Liver (tissue), 9 donors: ENCODE measurements around the gene TSPAN32. TPM values are rescaled to one million over a fixed set of nuclear protein-coding genes. Genes with fewer than 3 reads are reported as not detected.

Experiments used
- DNase-seq: peaks from one replicate; pipeline ENCODE4 v3.0.0-alpha.2; 2017; ENCODE audit warnings: low spot score
- H3K27ac ChIP-seq, 2 donors: one replicate each; pipeline ENCODE4 v1.7.0; 2013; ENCODE audit warnings: inconsistent platforms in 2 of 2, low read length in 2 of 2, control low read depth in 1 of 2, low read depth in 1 of 2, mild to moderate bottlenecking in 1 of 2
- H3K27me3 ChIP-seq, 4 donors: one replicate each; pipeline versions ENCODE4 v1.6.1 to v1.7.0; 2013; ENCODE audit warnings: low read length in 3 of 4, inconsistent platforms in 1 of 4, mild to moderate bottlenecking in 1 of 4, moderate library complexity in 1 of 4; ENCODE audit not compliant: control insufficient read depth in 4 of 4, insufficient read depth in 4 of 4
- H3K36me3 ChIP-seq, 4 donors: one replicate each; pipeline versions ENCODE4 v1.6.1 to v1.7.0; 2013; ENCODE audit warnings: low read length in 3 of 4, mild to moderate bottlenecking in 3 of 4, low read depth in 1 of 4, moderate library complexity in 1 of 4; ENCODE audit not compliant: control insufficient read depth in 4 of 4, insufficient read depth in 3 of 4
- H3K4me1 ChIP-seq, 4 donors: one replicate each; pipeline versions ENCODE4 v1.6.1 to v1.7.0; 2013; ENCODE audit warnings: low read length in 3 of 4, mild to moderate bottlenecking in 3 of 4, moderate library complexity in 1 of 4; ENCODE audit not compliant: control insufficient read depth in 4 of 4, insufficient read depth in 4 of 4
- H3K4me3 ChIP-seq, 3 donors: one replicate each; pipeline versions ENCODE4 v1.6.1 to v1.7.0; 2013; ENCODE audit warnings: low read length in 3 of 3, control low read depth in 1 of 3, low read depth in 1 of 3, mild to moderate bottlenecking in 1 of 3
- H3K9ac ChIP-seq, 2 donors: one replicate each; pipeline ENCODE4 v1.7.0; 2013; ENCODE audit warnings: low read length in 2 of 2, mild to moderate bottlenecking in 2 of 2, moderate library complexity in 2 of 2, control low read depth in 1 of 2, low read depth in 1 of 2
- H3K9me3 ChIP-seq, 4 donors: one replicate each; pipeline versions ENCODE4 v1.6.1 to v1.7.0; 2013; ENCODE audit warnings: low read length in 3 of 4; ENCODE audit not compliant: control insufficient read depth in 4 of 4
- CTCF ChIP-seq: fragments of 150-350 bp; IDR thresholded peaks from 2 replicates; pipeline ENCODE4 v1.5.1; 2017; ENCODE audit warnings: improper control_type of control experiment, low read depth, low read length; ENCODE audit not compliant: missing input control
- EGR1 ChIP-seq, 2 donors: IDR thresholded peaks; 2 replicates each; pipeline ENCODE4 v1.6.1; 2016 to 2018; ENCODE audit warnings: antibody characterized with exemption in 2 of 2, low read depth in 2 of 2
- FOXA1 ChIP-seq: IDR thresholded peaks from 2 replicates; pipeline ENCODE4 v1.6.1; 2016; ENCODE audit warnings: antibody characterized with exemption
- FOXA2 ChIP-seq: IDR thresholded peaks from 2 replicates; pipeline ENCODE4 v1.6.1; 2016; ENCODE audit warnings: antibody characterized with exemption
- GABPA ChIP-seq, 2 donors: IDR thresholded peaks in 1 of 2; conservative IDR thresholded peaks in 1 of 2; 2 replicates each; pipeline ENCODE4 v1.6.1; 2016; ENCODE audit warnings: antibody characterized with exemption in 2 of 2, mild to moderate bottlenecking in 1 of 2, moderate library complexity in 1 of 2
- HNF4A ChIP-seq, 2 donors: conservative IDR thresholded peaks; 2 replicates each; pipeline ENCODE4 v1.6.1; 2016; ENCODE audit warnings: antibody characterized with exemption in 2 of 2, mild to moderate bottlenecking in 2 of 2
- JUND ChIP-seq, 2 donors: IDR thresholded peaks; 2 replicates each; pipeline ENCODE4 v1.6.1; 2016; ENCODE audit warnings: antibody characterized with exemption in 2 of 2
- MAX ChIP-seq: IDR thresholded peaks from 2 replicates; pipeline ENCODE4 v1.6.1; 2016; ENCODE audit warnings: antibody characterized with exemption
- NR2F2 ChIP-seq: IDR thresholded peaks from 2 replicates; pipeline ENCODE4 v1.6.1; 2016; ENCODE audit warnings: antibody characterized with exemption
- RAD21 ChIP-seq, 2 donors: IDR thresholded peaks; 2 replicates each; pipeline ENCODE4 v1.6.1; 2016; ENCODE audit warnings: antibody characterized with exemption in 2 of 2, mild to moderate bottlenecking in 2 of 2
- REST ChIP-seq: IDR thresholded peaks from 2 replicates; pipeline ENCODE4 v1.6.1; 2016; ENCODE audit warnings: antibody characterized with exemption, mild to moderate bottlenecking
- RXRA ChIP-seq, 2 donors: IDR thresholded peaks; 2 replicates each; pipeline ENCODE4 v1.6.1; 2017 to 2018; ENCODE audit warnings: antibody characterized with exemption in 2 of 2, mild to moderate bottlenecking in 1 of 2
- SP1 ChIP-seq: IDR thresholded peaks from 2 replicates; pipeline ENCODE4 v1.6.1; 2018; ENCODE audit warnings: antibody characterized with exemption, mild to moderate bottlenecking
- TAF1 ChIP-seq: conservative IDR thresholded peaks from 2 replicates; pipeline ENCODE4 v1.6.1; 2016; ENCODE audit warnings: antibody characterized with exemption, mild to moderate bottlenecking
- YY1 ChIP-seq: IDR thresholded peaks from 2 replicates; pipeline ENCODE4 v1.6.1; 2016; ENCODE audit warnings: antibody characterized with exemption, mild to moderate bottlenecking
- ZBTB33 ChIP-seq: IDR thresholded peaks from 2 replicates; pipeline ENCODE4 v1.6.1; 2016; ENCODE audit warnings: antibody characterized with exemption
- WGBS: extraction: QIAGEN DNeasy Blood & Tissue Kit; methylation state at CpG from one replicate; pipeline ENCODE4 v1.1.7; 2013; 5-methylcytosine and 5-hydroxymethylcytosine counted together
- polyA plus RNA-seq, 2 donors: library from polyadenylated mRNA; stranded (reverse) in 1 of 2; unstranded in 1 of 2; fragments of 200-250 nt in 1 of 2; fragments of >200 nt in 1 of 2; fragmentation: Nextera tagmentation in 1 of 2; extraction: Ambion mirVana in 1 of 2; gene quantifications; one replicate each; pipeline versions ENCODE4 v1.2.1 to v1.2.3, GENCODE V29; 2013 to 2015
- total RNA-seq, 2 donors: library from RNA; depleted of rRNA; stranded (reverse); fragments of >200 nt; gene quantifications; one replicate each; pipeline ENCODE4 v1.2.3, GENCODE V29; 2014
- TF ChIP-seq, protein P1 (sequence below): IDR thresholded peaks from 2 replicates; pipeline ENCODE4 v1.6.1; 2016; ENCODE audit warnings: antibody characterized with exemption
- donor health status: healthy.
- donor health status: healthy.
- donor health status: healthy.
- donor health status: healthy.
- donor health status: healthy.

Gene TSPAN32
- total and polyA plus RNA-seq, 4 donors: 0.25 to 71.4 (median 0.45) TPM

DNA sequence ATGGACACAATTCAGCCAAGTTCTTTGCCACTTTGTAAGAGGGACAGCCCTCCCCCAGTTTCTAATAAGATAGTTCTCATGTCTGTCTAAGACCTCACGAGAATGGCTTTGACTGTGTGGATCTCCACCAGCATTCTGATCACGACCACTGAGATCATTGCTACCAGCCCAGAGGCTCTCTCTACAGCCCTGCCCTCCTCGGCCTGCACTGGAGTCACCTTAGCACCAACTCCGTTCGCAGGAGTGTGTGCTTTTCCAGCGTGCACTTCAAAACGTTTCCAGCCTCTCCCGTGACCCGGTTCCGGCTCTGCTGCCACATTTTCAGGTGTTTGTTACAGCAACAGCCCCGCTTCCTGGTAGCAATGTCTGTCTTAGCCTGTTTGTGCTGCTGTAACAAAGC, 26.2 kb downstream of the TSPAN32 start:
- H3K4me1 ChIP-seq: peaks cover 2 to 20% (median 14%) of the 10 kb centered on the region in 4 donors
- no peak overlapping the region for H3K9ac ChIP-seq
- no peak for DNase-seq
- 94% methylated on average over 11 of the region's 11 CpGs for WGBS
- no peaks in the 10 kb centered on the region for H3K27me3 ChIP-seq
- no peak overlapping the region for H3K4me3 ChIP-seq
- no peak for TF ChIP-seq ZBTB33
- no peak for TF ChIP-seq MAX
- TF ChIP-seq GABPA (IDR thresholded peaks at IDR 0.05 in 1 of 2, conservative IDR thresholded peaks at IDR 0.05 in 1 of 2): no peak
- no peak for TF ChIP-seq SP1
- TF ChIP-seq RAD21 (IDR thresholded peaks at IDR 0.05): no peak
- no peak for TF ChIP-seq HNF4A (conservative IDR thresholded peaks at IDR 0.05)
- TF ChIP-seq JUND (IDR thresholded peaks at IDR 0.05): no peak
- TF ChIP-seq EGR1 (IDR thresholded peaks at IDR 0.05; ENCODE audit: low read depth in 2 of 2): no peak
- peaks cover 0 to 6% (median 0%) of the 10 kb centered on the region in 4 donors for H3K9me3 ChIP-seq
- H3K36me3 ChIP-seq: no peaks in the 10 kb centered on the region
- no peak overlapping the region for H3K27ac ChIP-seq

DNA sequence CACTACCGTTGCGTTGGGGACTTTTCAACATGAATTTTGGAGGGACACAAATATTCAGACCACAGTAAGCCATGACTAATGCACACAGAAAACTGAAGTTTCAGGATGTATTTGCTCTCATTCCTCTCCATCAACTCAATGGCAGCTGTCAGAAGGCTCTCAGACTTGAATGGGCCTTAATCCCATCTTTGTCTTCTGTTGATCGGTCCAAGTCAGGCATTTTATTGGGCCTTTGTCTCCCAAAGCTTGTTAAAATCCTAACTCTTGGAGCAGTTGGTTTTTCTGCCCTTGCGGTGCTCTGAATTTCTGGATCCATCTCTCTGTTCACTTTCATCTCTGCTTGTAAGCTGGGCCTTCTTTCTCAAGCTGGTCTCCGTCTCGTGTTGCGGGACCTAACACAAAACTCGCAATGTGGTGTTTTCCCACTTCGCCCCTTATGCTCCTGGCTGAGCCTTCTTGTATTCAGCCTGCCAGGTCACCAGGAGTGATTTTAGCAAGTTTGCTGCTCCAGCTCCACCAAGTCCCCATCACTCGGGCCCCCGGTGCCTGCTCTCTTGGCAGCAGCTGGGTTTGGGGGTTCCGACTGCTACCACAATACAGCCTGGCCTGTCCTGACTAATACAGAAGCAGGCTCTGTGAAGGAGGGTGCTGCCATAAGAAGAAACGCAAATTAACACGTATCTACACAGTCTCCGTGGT, 27.0 kb downstream of the TSPAN32 start:
- no peak for DNase-seq
- peaks cover 0 to 6% (median 0%) of the 10 kb centered on the region in 4 donors for H3K9me3 ChIP-seq
- no peak overlapping the region for H3K27ac ChIP-seq
- TF ChIP-seq FOXA1 (no peak), HNF4A (conservative IDR thresholded peaks at IDR 0.05) (no peak), RAD21 (IDR thresholded peaks at IDR 0.05) (no peak)
- peaks cover 2 to 20% (median 14%) of the 10 kb centered on the region in 4 donors for H3K4me1 ChIP-seq
- no peak overlapping the region for H3K4me3 ChIP-seq
- 96% methylated on average over 15 of the region's 15 CpGs for WGBS
- H3K9ac ChIP-seq: no peak overlapping the region
- no peaks in the 10 kb centered on the region for H3K27me3 ChIP-seq
- H3K36me3 ChIP-seq: no peaks in the 10 kb centered on the region

DNA sequence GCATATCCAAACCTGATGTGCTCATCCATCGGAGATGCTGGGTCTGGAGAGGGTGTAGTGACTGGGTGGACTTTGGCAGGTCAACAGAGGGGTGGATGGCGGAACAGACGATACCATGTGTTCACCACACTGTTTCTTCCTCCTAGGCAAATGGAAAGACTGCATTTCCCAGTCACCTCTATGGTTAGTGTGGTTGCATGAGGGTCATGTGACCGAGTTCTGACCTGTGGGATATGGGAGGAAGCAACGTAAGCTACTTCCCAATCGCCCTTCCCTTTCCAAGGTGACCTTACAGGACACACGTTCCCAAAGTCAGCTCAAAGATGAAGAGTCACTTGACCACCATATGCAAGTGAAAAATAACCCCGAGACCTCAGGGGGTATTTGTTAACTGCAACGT, 27.7 kb downstream of the TSPAN32 start:
- Histone ChIP-seq H3K27ac (no peak overlapping the region), H3K4me3 (no peak overlapping the region), H3K4me1 (peaks cover 2 to 20% (median 14%) of the 10 kb centered on the region in 4 donors), H3K27me3 (no peaks in the 10 kb centered on the region), H3K9ac (no peak overlapping the region), H3K36me3 (no peaks in the 10 kb centered on the region), H3K9me3 (peaks cover 0 to 6% (median 0%) of the 10 kb centered on the region in 4 donors)
- WGBS: 88% methylated on average over 9 of the region's 9 CpGs
- DNase-seq: no peak
- no peak for TF ChIP-seq YY1
- TF ChIP-seq HNF4A (conservative IDR thresholded peaks at IDR 0.05): no peak
- TF ChIP-seq, protein P1, sequence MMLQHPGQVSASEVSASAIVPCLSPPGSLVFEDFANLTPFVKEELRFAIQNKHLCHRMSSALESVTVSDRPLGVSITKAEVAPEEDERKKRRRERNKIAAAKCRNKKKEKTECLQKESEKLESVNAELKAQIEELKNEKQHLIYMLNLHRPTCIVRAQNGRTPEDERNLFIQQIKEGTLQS: no peak
- TF ChIP-seq REST: no peak
- no peak for TF ChIP-seq FOXA1
- no peak for TF ChIP-seq MAX
- TF ChIP-seq JUND (IDR thresholded peaks at IDR 0.05): no peak
- no peak for TF ChIP-seq FOXA2
- TF ChIP-seq CTCF: no peak
- no peak for TF ChIP-seq TAF1
- no peak for TF ChIP-seq NR2F2
- TF ChIP-seq EGR1 (IDR thresholded peaks at IDR 0.05; ENCODE audit: low read depth in 2 of 2): no peak
- TF ChIP-seq GABPA (IDR thresholded peaks at IDR 0.05 in 1 of 2, conservative IDR thresholded peaks at IDR 0.05 in 1 of 2): no peak
- TF ChIP-seq RXRA (IDR thresholded peaks at IDR 0.05): no peak
